Mammary microvascular endothelial cell (primary cell): ENCODE measurements around the gene ZNF718. TPM values are rescaled to one million over a fixed set of nuclear protein-coding genes. Genes with fewer than 3 reads are reported as not detected.

ENCODE experiments used
- total RNA-seq: library from RNA; depleted of rRNA; stranded (reverse); fragments of >200 nt; gene quantifications from 2 replicates; pipeline ENCODE4 v1.2.3, GENCODE V29; 2015

The ZNF718 gene
- 5.2 and 7.9 TPM in 2 replicates for total RNA-seq

DNA sequence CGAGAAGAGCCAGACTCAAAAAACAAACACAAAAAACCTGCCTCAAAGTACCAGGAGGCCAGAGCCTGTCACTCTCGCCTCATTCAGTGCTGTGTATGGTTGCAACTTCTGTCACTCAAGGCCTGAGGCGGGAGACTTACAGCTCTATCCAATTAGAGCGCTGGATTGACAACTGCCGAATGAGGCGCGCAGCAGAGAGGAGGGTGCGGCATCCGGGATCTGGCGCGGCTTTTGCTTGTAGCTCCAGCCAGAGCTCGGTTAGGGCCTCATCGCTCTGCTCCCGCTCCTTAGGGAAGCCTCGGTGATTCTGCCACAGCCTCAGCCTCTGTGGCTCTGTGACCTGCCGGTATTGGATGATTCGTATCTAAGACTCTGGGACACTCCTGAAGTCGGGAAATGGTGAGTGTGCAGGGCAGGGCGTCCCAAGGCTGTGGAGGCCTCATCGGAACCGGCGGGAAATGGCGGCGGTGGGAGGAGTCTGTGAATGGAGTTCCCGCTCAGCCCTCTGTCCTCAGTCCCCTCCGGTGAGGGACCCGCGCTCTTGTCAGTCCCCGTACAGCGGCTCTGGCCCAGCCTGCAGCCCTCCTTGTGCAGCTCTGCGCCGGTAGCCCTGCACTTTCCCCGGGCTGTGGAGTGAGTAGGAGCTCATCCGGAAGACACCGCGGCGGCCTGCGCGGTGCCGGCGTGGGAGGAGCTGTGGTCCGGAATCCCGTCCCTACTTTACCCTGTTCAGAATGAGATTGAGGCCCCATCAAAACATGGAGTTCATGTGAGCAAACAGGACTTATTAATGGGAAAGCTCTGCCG is at the start of gene ZNF718:
Gene ZNF718 (plus strand): TSS at position 227 of the 807 bp plus-strand sequence. CDS start 170 bp downstream, at position 397.

Other genes starting within 250 kb of the ZNF718 start
- gene ZNF595, start 71.2 kb upstream of the ZNF718 start, total RNA-seq: 3.4 and 4.3 TPM in 2 replicates
- gene ZNF732, start 181.0 kb downstream of the ZNF718 start, total RNA-seq: 1.6 and 2.0 TPM in 2 replicates
- gene ZNF141, start 213.3 kb downstream of the ZNF718 start, total RNA-seq: 2.5 and 2.7 TPM in 2 replicates